ENCODE measurements around the gene SND1.

- TF ChIP-seq REST (IDR thresholded peaks at IDR 0.05; ENCODE audit: insufficient replicate concordance, low read depth) (no peak), POLR2AphosphoS5 (IDR thresholded peaks at IDR 0.05; ENCODE audit: low read depth) (no peak)
- TF ChIP-seq, protein P1, sequence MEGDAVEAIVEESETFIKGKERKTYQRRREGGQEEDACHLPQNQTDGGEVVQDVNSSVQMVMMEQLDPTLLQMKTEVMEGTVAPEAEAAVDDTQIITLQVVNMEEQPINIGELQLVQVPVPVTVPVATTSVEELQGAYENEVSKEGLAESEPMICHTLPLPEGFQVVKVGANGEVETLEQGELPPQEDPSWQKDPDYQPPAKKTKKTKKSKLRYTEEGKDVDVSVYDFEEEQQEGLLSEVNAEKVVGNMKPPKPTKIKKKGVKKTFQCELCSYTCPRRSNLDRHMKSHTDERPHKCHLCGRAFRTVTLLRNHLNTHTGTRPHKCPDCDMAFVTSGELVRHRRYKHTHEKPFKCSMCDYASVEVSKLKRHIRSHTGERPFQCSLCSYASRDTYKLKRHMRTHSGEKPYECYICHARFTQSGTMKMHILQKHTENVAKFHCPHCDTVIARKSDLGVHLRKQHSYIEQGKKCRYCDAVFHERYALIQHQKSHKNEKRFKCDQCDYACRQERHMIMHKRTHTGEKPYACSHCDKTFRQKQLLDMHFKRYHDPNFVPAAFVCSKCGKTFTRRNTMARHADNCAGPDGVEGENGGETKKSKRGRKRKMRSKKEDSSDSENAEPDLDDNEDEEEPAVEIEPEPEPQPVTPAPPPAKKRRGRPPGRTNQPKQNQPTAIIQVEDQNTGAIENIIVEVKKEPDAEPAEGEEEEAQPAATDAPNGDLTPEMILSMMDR (IDR thresholded peaks at IDR 0.05; ENCODE audit: insufficient read depth, low read length), result no peak
Measured at GRCh38 chr7:127948930-127949329, 296.9 kb downstream of the SND1 start.

Measured in HL-60 (cell line).